NB4 (cell line): ENCODE data around the gene FAM169A.

Experiments used
- DNase-seq: peaks from one replicate; pipeline ENCODE4 v3.0.0; 2010; ENCODE audit warnings: low read depth
- H3K4me3 ChIP-seq: one replicate; pipeline ENCODE4 v1.5.1; 2011; ENCODE audit warnings: mild to moderate bottlenecking, low read depth, low read length, moderate library complexity
- MYC ChIP-seq: IDR thresholded peaks from 2 replicates; pipeline ENCODE4 v1.6.1; 2011; ENCODE audit warnings: low read depth, low read length
- POLR2A ChIP-seq: IDR thresholded peaks from 2 replicates; pipeline ENCODE4 v1.6.1; 2011; ENCODE audit warnings: mild to moderate bottlenecking; ENCODE audit not compliant: insufficient read length; ENCODE audit errors: extremely low read depth
- TF ChIP-seq, protein P1 (sequence below): IDR thresholded peaks from 2 replicates; pipeline ENCODE4 v1.6.1; 2011; ENCODE audit warnings: low read depth, low read length
- TF ChIP-seq, protein P2 (sequence below): IDR thresholded peaks from one replicate; pipeline ENCODE4 v1.5.1; 2012; ENCODE audit warnings: low read depth, low read length

FAM169A gene

DNA sequence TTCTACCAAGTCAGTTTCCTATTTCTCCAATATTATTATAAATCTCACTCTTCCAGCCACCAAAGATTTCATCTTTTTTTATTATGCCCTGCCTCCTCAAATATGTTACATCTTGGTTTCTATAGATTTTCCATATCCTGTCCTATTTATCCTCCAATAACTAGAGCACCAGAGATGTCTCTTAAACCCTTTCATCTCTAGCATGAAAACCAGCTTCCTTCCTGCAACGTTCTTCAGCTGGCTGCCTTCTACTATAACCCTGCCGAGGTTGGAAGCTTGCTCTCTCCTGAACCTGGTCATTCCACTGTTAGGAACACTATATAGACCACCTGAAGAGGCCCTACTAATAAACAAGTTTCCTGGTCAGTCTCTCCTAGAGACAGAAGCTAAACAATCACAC is 27.9 kb downstream of the FAM169A start:
- TF ChIP-seq MYC (no peak), POLR2A (no peak)
- TF ChIP-seq, protein P1, sequence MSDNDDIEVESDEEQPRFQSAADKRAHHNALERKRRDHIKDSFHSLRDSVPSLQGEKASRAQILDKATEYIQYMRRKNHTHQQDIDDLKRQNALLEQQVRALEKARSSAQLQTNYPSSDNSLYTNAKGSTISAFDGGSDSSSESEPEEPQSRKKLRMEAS, result no peak
- TF ChIP-seq, protein P2, sequence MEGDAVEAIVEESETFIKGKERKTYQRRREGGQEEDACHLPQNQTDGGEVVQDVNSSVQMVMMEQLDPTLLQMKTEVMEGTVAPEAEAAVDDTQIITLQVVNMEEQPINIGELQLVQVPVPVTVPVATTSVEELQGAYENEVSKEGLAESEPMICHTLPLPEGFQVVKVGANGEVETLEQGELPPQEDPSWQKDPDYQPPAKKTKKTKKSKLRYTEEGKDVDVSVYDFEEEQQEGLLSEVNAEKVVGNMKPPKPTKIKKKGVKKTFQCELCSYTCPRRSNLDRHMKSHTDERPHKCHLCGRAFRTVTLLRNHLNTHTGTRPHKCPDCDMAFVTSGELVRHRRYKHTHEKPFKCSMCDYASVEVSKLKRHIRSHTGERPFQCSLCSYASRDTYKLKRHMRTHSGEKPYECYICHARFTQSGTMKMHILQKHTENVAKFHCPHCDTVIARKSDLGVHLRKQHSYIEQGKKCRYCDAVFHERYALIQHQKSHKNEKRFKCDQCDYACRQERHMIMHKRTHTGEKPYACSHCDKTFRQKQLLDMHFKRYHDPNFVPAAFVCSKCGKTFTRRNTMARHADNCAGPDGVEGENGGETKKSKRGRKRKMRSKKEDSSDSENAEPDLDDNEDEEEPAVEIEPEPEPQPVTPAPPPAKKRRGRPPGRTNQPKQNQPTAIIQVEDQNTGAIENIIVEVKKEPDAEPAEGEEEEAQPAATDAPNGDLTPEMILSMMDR, result no peak
- H3K4me3 ChIP-seq, result no peak overlapping the region
- no peak for DNase-seq

DNA sequence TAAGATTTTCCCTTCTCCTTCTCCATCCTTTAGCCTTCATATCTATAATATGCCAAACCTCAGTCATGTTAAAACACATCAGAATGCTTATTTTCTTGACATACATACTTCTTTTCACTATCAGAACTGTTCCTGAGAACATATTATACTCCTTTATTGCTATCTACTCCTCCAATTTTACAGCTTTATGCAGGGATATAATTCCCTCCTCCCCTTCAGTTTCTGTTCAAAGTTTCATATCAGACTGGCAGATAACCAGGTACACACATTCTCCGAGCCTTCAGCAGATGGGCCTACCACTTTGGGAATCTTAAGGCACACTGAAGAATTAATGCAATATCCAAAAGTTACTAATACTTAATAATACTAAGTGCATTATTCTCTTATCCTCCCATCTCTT is 29.1 kb downstream of the FAM169A start:
- no peak for DNase-seq
- TF ChIP-seq, protein P1, result no peak
- no peak for TF ChIP-seq MYC
- no peak for TF ChIP-seq POLR2A
- TF ChIP-seq, protein P2, result no peak
- H3K4me3 ChIP-seq, result no peak overlapping the region

GRCh38 chr5:74833537-74834266 is 32.5 kb downstream of the FAM169A start:
- DNase-seq, result no peak
- no peak overlapping the region for H3K4me3 ChIP-seq
- TF ChIP-seq POLR2A, result no peak
- no peak for TF ChIP-seq MYC
- TF ChIP-seq, protein P2, result no peak
- TF ChIP-seq, protein P1, result no peak

DNA sequence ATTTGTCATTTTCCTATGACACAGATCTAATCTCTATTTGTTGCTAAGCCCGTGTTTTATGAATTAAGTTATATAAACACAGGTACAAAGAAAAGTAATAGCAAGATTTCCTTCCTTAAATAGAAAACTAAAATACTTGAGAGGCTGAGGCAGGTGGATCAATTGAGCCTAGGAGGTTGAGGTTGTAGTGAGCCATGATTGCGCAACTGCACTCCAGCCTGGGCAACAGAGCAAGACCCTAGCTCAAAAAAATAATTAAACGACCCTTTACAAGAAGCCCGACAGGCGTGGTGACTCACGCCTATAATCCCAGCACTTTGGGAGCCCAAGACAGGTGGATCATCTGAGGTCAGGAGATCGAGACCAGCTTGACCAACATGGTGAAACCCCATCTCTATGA is 36.8 kb downstream of the FAM169A start:
- no peak for DNase-seq
- TF ChIP-seq, protein P2, result no peak
- TF ChIP-seq MYC (no peak), POLR2A (no peak)
- TF ChIP-seq, protein P1, result no peak

GRCh38 chr5:74822288-74822687 is 43.9 kb downstream of the FAM169A start:
- no peak overlapping the region for H3K4me3 ChIP-seq
- DNase-seq, result no peak
- TF ChIP-seq, protein P2, result no peak
- no peak for TF ChIP-seq MYC
- no peak for TF ChIP-seq POLR2A
- TF ChIP-seq, protein P1, result no peak

More for the DNA sequence above, 36.8 kb downstream of the FAM169A start:
- H3K4me3 ChIP-seq, result no peak overlapping the region
